WI38 (cell line): ENCODE data around the gene CA5A.

Experiments used
- H3K4me3 ChIP-seq: 2 replicates; pipeline ENCODE4 v1.5.1; 2011; ENCODE audit warnings: low read depth, mild to moderate bottlenecking, control low read depth, low read length
- TF ChIP-seq, protein P1 (sequence below): IDR thresholded peaks from 2 replicates; pipeline ENCODE4 v1.5.1; 2012; ENCODE audit warnings: low read depth, mild to moderate bottlenecking, control low read depth, low read length

CA5A gene

GRCh38 chr16:87931504-87931903, 4.8 kb downstream of the CA5A start:
- TF ChIP-seq, protein P1, sequence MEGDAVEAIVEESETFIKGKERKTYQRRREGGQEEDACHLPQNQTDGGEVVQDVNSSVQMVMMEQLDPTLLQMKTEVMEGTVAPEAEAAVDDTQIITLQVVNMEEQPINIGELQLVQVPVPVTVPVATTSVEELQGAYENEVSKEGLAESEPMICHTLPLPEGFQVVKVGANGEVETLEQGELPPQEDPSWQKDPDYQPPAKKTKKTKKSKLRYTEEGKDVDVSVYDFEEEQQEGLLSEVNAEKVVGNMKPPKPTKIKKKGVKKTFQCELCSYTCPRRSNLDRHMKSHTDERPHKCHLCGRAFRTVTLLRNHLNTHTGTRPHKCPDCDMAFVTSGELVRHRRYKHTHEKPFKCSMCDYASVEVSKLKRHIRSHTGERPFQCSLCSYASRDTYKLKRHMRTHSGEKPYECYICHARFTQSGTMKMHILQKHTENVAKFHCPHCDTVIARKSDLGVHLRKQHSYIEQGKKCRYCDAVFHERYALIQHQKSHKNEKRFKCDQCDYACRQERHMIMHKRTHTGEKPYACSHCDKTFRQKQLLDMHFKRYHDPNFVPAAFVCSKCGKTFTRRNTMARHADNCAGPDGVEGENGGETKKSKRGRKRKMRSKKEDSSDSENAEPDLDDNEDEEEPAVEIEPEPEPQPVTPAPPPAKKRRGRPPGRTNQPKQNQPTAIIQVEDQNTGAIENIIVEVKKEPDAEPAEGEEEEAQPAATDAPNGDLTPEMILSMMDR: no peak
- H3K4me3 ChIP-seq: no peak overlapping the region

GRCh38 chr16:87930456-87930855, 5.9 kb downstream of the CA5A start:
- no peak overlapping the region for H3K4me3 ChIP-seq
- TF ChIP-seq, protein P1: 0 out of 2 replicates have a peak, but pooled peaks have one; percentile 15

DNA sequence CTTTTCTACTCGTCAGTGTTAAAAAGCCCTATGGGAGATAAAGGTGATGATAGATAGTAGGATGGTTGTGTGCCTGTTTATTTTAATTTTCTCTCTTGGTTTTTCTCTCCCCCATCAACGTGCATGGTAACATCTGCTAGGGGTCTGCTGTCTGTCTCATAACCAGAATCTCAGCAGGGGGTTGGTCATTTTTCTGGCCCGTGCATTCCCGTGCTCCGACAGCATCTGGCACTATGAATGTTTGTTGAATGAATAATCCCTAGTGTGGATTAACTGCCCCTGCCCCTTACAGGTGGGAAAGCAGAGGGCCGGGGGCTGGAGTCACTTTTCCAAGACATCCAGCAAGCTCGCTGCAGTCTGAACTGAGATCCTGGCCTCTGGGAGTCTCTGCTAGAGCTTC, 6.3 kb downstream of the CA5A start:
- TF ChIP-seq, protein P1: no peak
- no peak overlapping the region for H3K4me3 ChIP-seq

DNA sequence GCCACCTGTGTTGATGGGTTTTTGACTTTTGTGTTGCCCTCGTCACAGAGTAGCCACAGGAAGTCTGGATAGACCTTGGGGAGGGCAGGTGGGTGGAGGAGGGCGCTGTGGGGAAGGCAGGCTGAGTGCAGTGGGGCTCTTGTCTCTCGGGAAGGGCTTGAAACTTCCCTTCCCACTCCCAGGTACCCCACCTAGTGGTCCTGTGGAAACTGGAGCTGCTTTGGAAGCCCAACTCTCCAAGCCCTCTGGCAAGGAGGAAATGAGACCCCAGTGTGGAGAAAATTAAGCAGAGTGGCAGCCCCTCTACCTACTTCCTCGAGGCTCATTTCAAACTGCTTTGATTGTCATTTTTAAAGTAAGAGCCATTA, 9.2 kb downstream of the CA5A start:
- no peak overlapping the region for H3K4me3 ChIP-seq
- TF ChIP-seq, protein P1: no peak

DNA sequence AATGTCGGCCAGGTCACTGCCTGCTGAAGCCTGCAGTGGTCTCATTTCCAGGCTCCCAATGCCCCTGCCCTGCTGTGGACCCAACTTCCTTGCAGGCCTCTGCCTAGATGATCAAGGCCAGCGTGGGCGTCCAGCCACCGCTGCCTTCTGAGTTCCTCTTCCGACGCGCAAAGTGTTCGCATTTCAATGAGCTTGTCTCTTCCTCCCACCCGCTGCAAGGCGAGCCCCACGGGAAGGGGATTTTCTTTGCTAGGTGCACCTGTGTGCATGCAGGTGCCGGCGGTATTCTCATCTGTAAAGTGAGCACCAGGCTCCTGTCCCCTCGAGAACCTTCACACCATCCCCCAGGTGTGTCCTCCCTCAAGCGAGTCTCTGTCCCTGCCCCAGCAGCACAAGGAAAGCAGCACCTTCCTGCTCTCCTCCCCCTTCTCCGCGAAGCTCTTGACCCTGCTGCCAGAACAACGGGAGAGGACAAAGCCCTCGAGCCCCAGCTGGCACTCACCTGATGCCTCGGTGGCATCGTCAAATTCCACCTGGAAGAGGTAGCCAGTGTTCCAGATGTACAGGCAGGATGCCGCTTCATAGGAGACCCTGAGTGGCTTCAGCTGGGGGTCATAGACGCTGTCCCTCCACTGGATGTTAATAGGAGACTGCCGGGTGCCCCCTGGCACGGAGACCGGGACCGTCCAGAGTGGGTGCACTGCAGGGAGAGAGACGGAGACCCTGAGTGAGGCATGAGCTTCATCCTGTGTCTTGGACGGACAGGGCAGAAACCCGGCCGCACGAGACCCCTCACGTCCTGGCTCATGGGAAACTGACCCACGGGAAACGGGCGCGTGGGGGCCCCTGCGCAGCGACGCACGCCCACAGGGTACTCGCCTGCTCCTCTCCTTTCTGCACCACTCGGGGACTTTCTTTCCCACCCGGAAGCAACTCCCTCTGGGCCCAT, 9.8 kb downstream of the CA5A start:
- H3K4me3 ChIP-seq: no peak overlapping the region
- TF ChIP-seq, protein P1: no peak

GRCh38 chr16:87924811-87925670, 11.3 kb downstream of the CA5A start:
- no peak overlapping the region for H3K4me3 ChIP-seq
- TF ChIP-seq, protein P1: no peak
